ENCODE data around the gene DDX28.

DNA sequence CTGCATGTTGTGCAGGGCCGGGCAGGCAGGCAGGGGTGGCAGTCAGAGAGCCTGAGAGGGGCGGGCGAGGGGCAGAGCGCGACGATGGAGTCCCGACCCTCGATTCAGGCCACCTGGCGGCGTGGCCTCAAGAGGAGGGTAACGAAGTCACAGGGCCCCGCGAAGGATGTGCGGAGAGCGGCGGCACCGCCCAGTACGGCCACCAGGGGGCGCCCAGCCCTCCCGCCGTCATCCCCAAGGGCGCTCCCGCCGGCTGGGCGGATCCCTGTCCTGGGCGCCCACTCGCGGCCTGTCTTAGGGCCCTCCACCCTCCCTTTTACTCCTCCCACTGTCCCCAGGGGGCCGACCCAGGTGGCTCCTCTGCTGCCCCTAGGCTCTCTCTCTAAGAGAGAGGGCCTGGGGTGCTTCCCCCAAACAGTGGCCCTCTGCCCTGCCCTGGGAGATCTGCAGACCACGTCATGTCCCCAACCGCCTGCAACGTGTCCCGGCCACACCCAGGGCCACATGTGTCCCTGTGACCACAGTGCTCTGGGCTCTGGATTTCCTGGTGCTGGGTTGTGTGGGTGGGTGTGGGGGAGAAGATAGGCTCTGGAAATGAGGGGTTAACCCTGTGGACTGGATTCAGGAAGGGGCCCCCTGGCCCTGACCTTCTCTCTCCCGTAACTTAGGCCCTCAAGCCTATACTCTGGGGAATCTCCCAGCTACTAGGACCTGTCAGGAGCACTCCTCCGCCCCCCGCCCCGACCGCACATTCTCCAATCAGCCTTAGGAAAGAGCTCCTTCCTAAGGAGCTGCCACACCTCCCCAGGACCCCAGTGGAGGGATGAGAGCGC, 29.6 kb downstream of the DDX28 start:
- TF ChIP-seq EZH2 (IDR thresholded peaks at IDR 0.05) (no peak), POLR2AphosphoS5 (IDR thresholded peaks at IDR 0.05; ENCODE audit: borderline replicate concordance, low read depth, low read length) (no peak)
